GM23338 (cell line): ENCODE results near the gene CCL20. TPM values are rescaled to one million over a fixed set of nuclear protein-coding genes. Genes with fewer than 3 reads are reported as not detected.

Experiments
- ATAC-seq: fragments of 200-7000 bp; cut with Tn5 transposase; 3 replicates; pipeline ENCODE4 v1.9.1; 2020
- DNase-seq: peaks from one replicate; pipeline ENCODE4 v3.0.0-alpha.2; 2015; ENCODE audit warnings: low spot score
- H2AFZ ChIP-seq: fragments of 200-600 bp; sonication (generic); 2 replicates; pipeline ENCODE4 v1.8.0; 2016; ENCODE audit warnings: antibody characterized with exemption, mild to moderate bottlenecking, moderate library complexity
- H3F3A ChIP-seq: fragments of 200-600 bp; sonication (generic); replicated peaks from 2 replicates; pipeline ENCODE4 v1.8.0; 2017; ENCODE audit warnings: antibody characterized with exemption, mixed run types, low read depth
- H3K27ac ChIP-seq: fragments of 200-600 bp; sonication (generic); 2 replicates; pipeline ENCODE4 v1.6.1; 2016; ENCODE audit warnings: low read depth
- H3K27me3 ChIP-seq: fragments of 200-600 bp; sonication (generic); 2 replicates; pipeline ENCODE4 v1.8.0; 2016; ENCODE audit warnings: mild to moderate bottlenecking, mixed run types, moderate library complexity; ENCODE audit not compliant: insufficient read depth
- H3K36me3 ChIP-seq: fragments of 200-600 bp; sonication (generic); 2 replicates; pipeline ENCODE4 v1.8.0; 2016; ENCODE audit warnings: mild to moderate bottlenecking; ENCODE audit not compliant: insufficient read depth
- H3K4me1 ChIP-seq: fragments of 200-600 bp; sonication (generic); 2 replicates; pipeline ENCODE4 v1.8.0; 2016; ENCODE audit warnings: mild to moderate bottlenecking, moderate library complexity; ENCODE audit not compliant: insufficient read depth
- H3K4me2 ChIP-seq: fragments of 200-600 bp; sonication (generic); 2 replicates; pipeline ENCODE4 v1.7.1; 2017; ENCODE audit warnings: mixed run types
- H3K4me3 ChIP-seq: fragments of 200-600 bp; sonication (generic); 2 replicates; pipeline ENCODE4 v1.6.1; 2016; ENCODE audit warnings: mixed run types
- H3K79me2 ChIP-seq: fragments of 200-600 bp; sonication (generic); replicated peaks from 2 replicates; pipeline ENCODE4 v1.8.0; 2017; ENCODE audit warnings: mild to moderate bottlenecking; ENCODE audit not compliant: insufficient read depth
- H3K9me2 ChIP-seq: fragments of 200-600 bp; sonication (generic); 2 replicates; pipeline ENCODE4 v1.8.0; 2017; ENCODE audit not compliant: insufficient read depth
- H4K20me1 ChIP-seq: fragments of 200-600 bp; sonication (generic); replicated peaks from 2 replicates; pipeline ENCODE4 v1.8.0; 2017; ENCODE audit warnings: mild to moderate bottlenecking; ENCODE audit not compliant: insufficient read depth
- H3K27ac Mint-ChIP-seq: 2 replicates; pipeline ENCODE4 v1.8.0; 2020; ENCODE audit warnings: inconsistent platforms, mild to moderate bottlenecking, moderate library complexity, mixed read lengths
- H3K27me3 Mint-ChIP-seq: 3 replicates; pipeline ENCODE4 v1.8.0; 2022; ENCODE audit warnings: low read depth, mild to moderate bottlenecking, moderate library complexity, mixed read lengths, inconsistent platforms; ENCODE audit not compliant: insufficient read depth, poor library complexity
- H3K36me3 Mint-ChIP-seq: 3 replicates; pipeline ENCODE4 v1.8.0; 2021; ENCODE audit warnings: low read depth, mild to moderate bottlenecking, inconsistent platforms, moderate library complexity, mixed read lengths
- H3K4me1 Mint-ChIP-seq: 3 replicates; pipeline ENCODE4 v1.8.0; 2020; ENCODE audit warnings: mild to moderate bottlenecking, inconsistent platforms, mixed read lengths
- H3K4me3 Mint-ChIP-seq: 3 replicates; pipeline ENCODE4 v1.8.0; 2021; ENCODE audit warnings: moderate library complexity, mild to moderate bottlenecking, inconsistent platforms, mixed read lengths
- H3K9me3 Mint-ChIP-seq: 3 replicates; pipeline ENCODE4 v1.8.0; 2020; ENCODE audit warnings: moderate library complexity, mild to moderate bottlenecking, inconsistent platforms, mixed read lengths
- CREB1 ChIP-seq: fragments of 250-450 bp; sonication (Bioruptor Pico); IDR thresholded peaks from 2 replicates; pipeline ENCODE4 v1.5.0; 2020; ENCODE audit warnings: low read depth, mild to moderate bottlenecking, moderate library complexity
- EZH2 ChIP-seq: fragments of 200-600 bp; sonication (generic); IDR thresholded peaks from one replicate; pipeline ENCODE4 v1.8.0; 2017; ENCODE audit warnings: antibody characterized with exemption, mild to moderate bottlenecking, low read depth; ENCODE audit not compliant: unreplicated experiment
- EZH2phosphoT487 ChIP-seq: fragments of 200-600 bp; sonication (generic); IDR thresholded peaks from one replicate; pipeline ENCODE4 v1.8.1; 2018; ENCODE audit warnings: antibody characterized with exemption; ENCODE audit not compliant: unreplicated experiment
- JUNB ChIP-seq: IDR thresholded peaks from one replicate; pipeline ENCODE4 v1.6.1; 2016; ENCODE audit warnings: antibody characterized with exemption; ENCODE audit not compliant: unreplicated experiment
- NANOG ChIP-seq: IDR thresholded peaks from 2 replicates; pipeline ENCODE4 v1.6.1; 2016; ENCODE audit warnings: antibody characterized with exemption, borderline replicate concordance
- POLR2AphosphoS5 ChIP-seq: IDR thresholded peaks from 2 replicates; pipeline ENCODE4 v1.6.1; 2016; ENCODE audit warnings: antibody characterized with exemption, low read depth
- REST ChIP-seq: IDR thresholded peaks from one replicate; pipeline ENCODE4 v1.6.1; 2018; ENCODE audit warnings: antibody characterized with exemption; ENCODE audit not compliant: unreplicated experiment
- STAT1 ChIP-seq: IDR thresholded peaks from one replicate; pipeline ENCODE4 v1.6.1; 2016; ENCODE audit warnings: antibody characterized with exemption; ENCODE audit not compliant: unreplicated experiment
- ZNF114 ChIP-seq: fragments of 250-450 bp; sonication (Bioruptor Pico); IDR thresholded peaks from 2 replicates; pipeline ENCODE4 v1.5.0; 2020; ENCODE audit warnings: mild to moderate bottlenecking, moderate library complexity
- ZNF331 ChIP-seq: fragments of 250-450 bp; sonication (Bioruptor Pico); IDR thresholded peaks from 2 replicates; pipeline ENCODE4 v1.5.0; 2020; ENCODE audit warnings: low read depth, mild to moderate bottlenecking, moderate library complexity
- ZNF462 ChIP-seq: fragments of 250-450 bp; sonication (Bioruptor Pico); IDR thresholded peaks from 2 replicates; pipeline ENCODE4 v1.5.0; 2020; ENCODE audit warnings: mild to moderate bottlenecking, moderate library complexity
- polyA plus RNA-seq: library from polyadenylated mRNA; unstranded; fragments of >200 nt; fragmentation: Nextera tagmentation; extraction: Ambion mirVana; gene quantifications from 2 replicates; pipeline ENCODE4 v1.2.1, GENCODE V29; 2016
- total RNA-seq: library from RNA; depleted of rRNA; stranded (reverse); fragments of >200 nt; shearing (Covaris generic); gene quantifications from 2 replicates; pipeline ENCODE4 v1.2.3, GENCODE V29; 2014
- TF ChIP-seq, protein P1 (sequence below): IDR thresholded peaks from 2 replicates; pipeline ENCODE4 v1.6.1; 2016; ENCODE audit warnings: antibody characterized with exemption
- TF ChIP-seq, protein P2 (sequence below), 2 experiments: fragments of 200-600 bp in 1 of 2; sonication (generic) in 1 of 2; conservative IDR thresholded peaks; 2 replicates each; pipeline versions ENCODE4 v1.5.1 to v1.6.1; 2016 to 2017; ENCODE audit warnings: antibody characterized with exemption in 2 of 2, low read depth in 2 of 2, mild to moderate bottlenecking in 2 of 2, moderate library complexity in 1 of 2

The CCL20 gene
- total and polyA plus RNA-seq, 2 experiments from 2014 or later = not detected

DNA sequence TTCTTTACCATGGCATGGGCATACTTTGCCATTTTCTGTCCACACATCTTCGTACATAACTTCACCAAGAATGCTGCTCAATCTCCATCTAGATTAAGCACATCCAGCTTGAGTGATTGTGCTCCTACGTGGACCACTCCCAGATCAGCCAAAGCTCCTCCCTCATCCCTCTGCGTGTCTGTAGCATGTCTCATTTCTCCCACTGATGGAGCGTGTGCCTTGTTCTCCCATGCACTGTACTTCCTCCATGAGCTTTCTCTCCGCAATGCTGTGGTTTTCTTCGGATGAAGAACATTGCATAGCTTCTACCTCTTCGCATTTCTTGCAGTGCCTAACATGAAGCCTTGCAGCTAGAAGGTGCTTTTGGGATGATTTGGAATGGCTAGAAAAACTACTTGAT lies 13.5 kb downstream of the CCL20 start (continued):
- TF ChIP-seq ZNF331 (CRISPR knock-in tag) = no peak

- Mint-ChIP-seq H3K36me3 (no peaks in the 10 kb centered on the region), H3K27me3 (no peaks in the 10 kb centered on the region), H3K27ac (no peak overlapping the region), H3K4me1 (no peaks in the 10 kb centered on the region), H3K9me3 (no peaks in the 10 kb centered on the region), H3K4me3 (no peak overlapping the region)
- Histone ChIP-seq H3K79me2 (no peaks in the 10 kb centered on the region), H3K4me1 (no peaks in the 10 kb centered on the region), H3K9me2 (no peaks in the 10 kb centered on the region), H2AFZ (no peak overlapping the region), H3K27me3 (no peaks in the 10 kb centered on the region), H3K36me3 (no peaks in the 10 kb centered on the region), H3K27ac (no peak overlapping the region), H3K4me3 (no peak overlapping the region), H3F3A (no peaks in the 10 kb centered on the region), H4K20me1 (no peaks in the 10 kb centered on the region; the same call in 1 of the 2 replicates), H3K4me2 (no peak overlapping the region)
- ATAC-seq = no peak
- DNase-seq = no peak
- TF ChIP-seq ZNF331 (CRISPR knock-in tag) = no peak
- TF ChIP-seq, protein P1, sequence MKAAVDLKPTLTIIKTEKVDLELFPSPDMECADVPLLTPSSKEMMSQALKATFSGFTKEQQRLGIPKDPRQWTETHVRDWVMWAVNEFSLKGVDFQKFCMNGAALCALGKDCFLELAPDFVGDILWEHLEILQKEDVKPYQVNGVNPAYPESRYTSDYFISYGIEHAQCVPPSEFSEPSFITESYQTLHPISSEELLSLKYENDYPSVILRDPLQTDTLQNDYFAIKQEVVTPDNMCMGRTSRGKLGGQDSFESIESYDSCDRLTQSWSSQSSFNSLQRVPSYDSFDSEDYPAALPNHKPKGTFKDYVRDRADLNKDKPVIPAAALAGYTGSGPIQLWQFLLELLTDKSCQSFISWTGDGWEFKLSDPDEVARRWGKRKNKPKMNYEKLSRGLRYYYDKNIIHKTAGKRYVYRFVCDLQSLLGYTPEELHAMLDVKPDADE = no peak
- no peak for TF ChIP-seq JUNB
- no peak for TF ChIP-seq EZH2phosphoT487
- no peak for TF ChIP-seq POLR2AphosphoS5
- TF ChIP-seq ZNF114 = no peak
- TF ChIP-seq EZH2 = no peak
- no peak for TF ChIP-seq REST
- no peak for TF ChIP-seq CREB1 (CRISPR knock-in tag)
- TF ChIP-seq STAT1 = no peak
- no peak for TF ChIP-seq ZNF462 (CRISPR knock-in tag)
- no peak for TF ChIP-seq NANOG
- TF ChIP-seq, protein P2, sequence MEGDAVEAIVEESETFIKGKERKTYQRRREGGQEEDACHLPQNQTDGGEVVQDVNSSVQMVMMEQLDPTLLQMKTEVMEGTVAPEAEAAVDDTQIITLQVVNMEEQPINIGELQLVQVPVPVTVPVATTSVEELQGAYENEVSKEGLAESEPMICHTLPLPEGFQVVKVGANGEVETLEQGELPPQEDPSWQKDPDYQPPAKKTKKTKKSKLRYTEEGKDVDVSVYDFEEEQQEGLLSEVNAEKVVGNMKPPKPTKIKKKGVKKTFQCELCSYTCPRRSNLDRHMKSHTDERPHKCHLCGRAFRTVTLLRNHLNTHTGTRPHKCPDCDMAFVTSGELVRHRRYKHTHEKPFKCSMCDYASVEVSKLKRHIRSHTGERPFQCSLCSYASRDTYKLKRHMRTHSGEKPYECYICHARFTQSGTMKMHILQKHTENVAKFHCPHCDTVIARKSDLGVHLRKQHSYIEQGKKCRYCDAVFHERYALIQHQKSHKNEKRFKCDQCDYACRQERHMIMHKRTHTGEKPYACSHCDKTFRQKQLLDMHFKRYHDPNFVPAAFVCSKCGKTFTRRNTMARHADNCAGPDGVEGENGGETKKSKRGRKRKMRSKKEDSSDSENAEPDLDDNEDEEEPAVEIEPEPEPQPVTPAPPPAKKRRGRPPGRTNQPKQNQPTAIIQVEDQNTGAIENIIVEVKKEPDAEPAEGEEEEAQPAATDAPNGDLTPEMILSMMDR (conservative IDR thresholded peaks at IDR 0.05; ENCODE audit: low read depth in 2 of 2) = no peak
Observed at GRCh38 chr2:227828477-227828912, 14.9 kb downstream of the CCL20 start.
